Body of pancreas (tissue), 4 donors: Measurements from ENCODE around the gene ATP11A. TPM values are rescaled to one million over a fixed set of nuclear protein-coding genes. Genes with fewer than 3 reads are reported as not detected.
A peak's percentile ranks its signal among the peaks of the same experiment; 100 is the strongest.

ENCODE experiments used
- ATAC-seq: fragments of 150-250 bp; one replicate; pipeline ENCODE4 v1.9.1; 2016
- DNase-seq, 4 donors: peaks; one replicate each; pipeline ENCODE4 v3.0.0-alpha.2; 2019
- H3K27ac ChIP-seq, 4 donors: fragments of 200-600 bp; sonication (generic); 1 replicate in 3 of 4; 2 replicates in 1 of 4; pipeline versions ENCODE4 v1.5.1 to v1.6.1; 2016 to 2019; ENCODE audit warnings: mild to moderate bottlenecking in 1 of 4, mixed read lengths in 1 of 4, moderate library complexity in 1 of 4
- H3K27me3 ChIP-seq, 2 donors: fragments of 200-600 bp; sonication (generic); one replicate each; pipeline ENCODE4 v1.6.0; 2016; ENCODE audit warnings: mild to moderate bottlenecking in 1 of 2
- H3K36me3 ChIP-seq, 2 donors: fragments of 200-600 bp; sonication (generic); replicated peaks in 1 of 2; 2 replicates each; pipeline ENCODE4 v1.5.1; 2016; ENCODE audit warnings: low read depth in 2 of 2; ENCODE audit not compliant: insufficient read depth in 1 of 2
- H3K4me1 ChIP-seq: fragments of 200-600 bp; sonication (generic); one replicate; pipeline ENCODE4 v1.6.0; 2016
- H3K4me3 ChIP-seq, 2 donors: fragments of 200-600 bp; sonication (generic); 1 replicate in 1 of 2; 2 replicates in 1 of 2; pipeline ENCODE4 v1.5.1; 2016 to 2019
- H3K9me3 ChIP-seq, 3 donors: fragments of 200-600 bp; sonication (generic); 1 replicate in 2 of 3; 2 replicates in 1 of 3; pipeline ENCODE4 v1.5.1; 2016
- CTCF ChIP-seq, 7 experiments: fragments of 450-650 bp in 4 of 7; fragments of 200-600 bp in 3 of 7; sonication (generic) in 3 of 7; IDR thresholded peaks; one replicate each; pipeline ENCODE4 v1.5.1; 2016 to 2019; ENCODE audit warnings: antibody characterized with exemption in 7 of 7
- POLR2A ChIP-seq, 3 donors: fragments of 450-650 bp; IDR thresholded peaks; one replicate each; pipeline ENCODE4 v1.6.1; 2016; ENCODE audit warnings: antibody characterized with exemption in 3 of 3, mild to moderate bottlenecking in 2 of 3
- WGBS, 2 donors: methylation state at CpG; one replicate each; pipeline ENCODE4 v1.1.5; 2017; 5-methylcytosine and 5-hydroxymethylcytosine counted together
- intact Hi-C: fragments of 100-400 bp; cut with DNase I; formaldehyde crosslinking; loops from one replicate; pipeline ENCODE4 v1.15.1; 2023
- total RNA-seq, 2 donors: library from RNA; depleted of rRNA; stranded (reverse); fragments of >200 nt; gene quantifications; one replicate each; pipeline ENCODE4 v1.1.0, GENCODE V29; 2016

Gene ATP11A
- total RNA-seq, 2 donors from 2014 or later, result 24.1 to 33.9 TPM

GRCh38 chr13:112931028-112931934 lies 241.4 kb downstream of the ATP11A start:
- H3K27ac ChIP-seq, result peak overlapping the region in 1 of 4 donors; percentile 3
- TF ChIP-seq CTCF (IDR thresholded peaks at IDR 0.05) (peak in 4 of 7 experiments; percentile 17 to 34 (median 26)), POLR2A (IDR thresholded peaks at IDR 0.05) (no peak)
- DNase-seq, result peak in 2 of 4 donors; percentile 33 to 37

GRCh38 chr13:112932971-112933370 lies 243.1 kb downstream of the ATP11A start:
- DNase-seq (no peak), ATAC-seq (no peak)
- Histone ChIP-seq H3K4me3 (no peak overlapping the region), H3K27me3 (no peaks in the 10 kb centered on the region), H3K9me3 (no peaks in the 10 kb centered on the region), H3K36me3 (no peaks in the 10 kb centered on the region), H3K27ac (no peak overlapping the region), H3K4me1 (peaks cover 16% of the 10 kb centered on the region)
- 73 to 84% methylated on average over 7 to 9 of the region's 9 CpGs for WGBS, 2 donors
- TF ChIP-seq CTCF (IDR thresholded peaks at IDR 0.05) (no peak), POLR2A (IDR thresholded peaks at IDR 0.05) (no peak)
- intact Hi-C loops, result loop anchor here (10.0 kb wide), 1 partner anchor 462 kb away; no protein-coding TSS in a partner anchor

More at GRCh38 chr13:112931028-112931934, 241.4 kb downstream of the ATP11A start:
- no peak for ATAC-seq
- no peak overlapping the region for H3K4me3 ChIP-seq
- no peaks in the 10 kb centered on the region for H3K9me3 ChIP-seq
- no peaks in the 10 kb centered on the region for H3K27me3 ChIP-seq
- H3K36me3 ChIP-seq, result no peaks in the 10 kb centered on the region
- intact Hi-C loops, result loop anchor here (10.0 kb wide), 1 partner anchor 464 kb away; no protein-coding TSS in a partner anchor
- H3K4me1 ChIP-seq, result peaks cover 16% of the 10 kb centered on the region
- 77 to 80% methylated on average over 31 to 32 of the region's 32 CpGs for WGBS, 2 donors

GRCh38 chr13:112933649-112934048 lies 243.8 kb downstream of the ATP11A start:
- ATAC-seq, result no peak
- DNase-seq, result no peak
- Histone ChIP-seq H3K27me3 (no peaks in the 10 kb centered on the region), H3K4me3 (no peak overlapping the region), H3K27ac (no peak overlapping the region), H3K9me3 (no peaks in the 10 kb centered on the region), H3K4me1 (peaks cover 14% of the 10 kb centered on the region), H3K36me3 (no peaks in the 10 kb centered on the region)
- intact Hi-C loops, result loop anchor here (10.0 kb wide), 1 partner anchor 461 kb away; no protein-coding TSS in a partner anchor
- WGBS, 2 donors, result 83 to 86% methylated on average over 6 to 7 of the region's 7 CpGs
- TF ChIP-seq POLR2A (IDR thresholded peaks at IDR 0.05) (no peak), CTCF (IDR thresholded peaks at IDR 0.05) (no peak)

- Histone ChIP-seq H3K4me1 (peaks cover 9% of the 10 kb centered on the region), H3K9me3 (no peaks in the 10 kb centered on the region), H3K36me3 (no peaks in the 10 kb centered on the region), H3K27me3 (no peaks in the 10 kb centered on the region), H3K27ac (no peak overlapping the region), H3K4me3 (no peak overlapping the region)
- intact Hi-C loops, result loop anchor here (10.0 kb wide), 1 partner anchor 461 kb away; no protein-coding TSS in a partner anchor
- ATAC-seq, result no peak
- WGBS, 2 donors, result 68 to 73% methylated on average over 4 to 6 of the region's 6 CpGs
- TF ChIP-seq CTCF (IDR thresholded peaks at IDR 0.05) (no peak), POLR2A (IDR thresholded peaks at IDR 0.05) (no peak)
- no peak for DNase-seq
Observed at GRCh38 chr13:112934078-112934477, 244.2 kb downstream of the ATP11A start.

Other genes with a start within 250 kb of the ATP11A start
- gene TUBGCP3, start 101.9 kb upstream of the ATP11A start, total RNA-seq, result 10 to 100 TPM; 26.7 to 30.0 TPM